Non-pigmented ciliary epithelial cell (primary cell): ENCODE results near the gene KIF13A.
"Not testable (repeated sequence)": the region's sequence is repeated elsewhere in the genome, so short reads cannot be mapped to it uniquely, and the experiment has no call there.

Experiments
- DNase-seq: peaks from one replicate; pipeline ENCODE4 v3.0.0-alpha.2; 2010; ENCODE audit warnings: low read depth

Gene KIF13A

GRCh38 chr6:17968876-17969275 lies 18.6 kb downstream of the KIF13A start:
- no peak for DNase-seq

- DNase-seq: no peak
Observed at GRCh38 chr6:17967668-17968518, 19.5 kb downstream of the KIF13A start.

- DNase-seq: no peak
Observed at GRCh38 chr6:17966451-17966850, 21.0 kb downstream of the KIF13A start.

- DNase-seq: no peak
Observed at GRCh38 chr6:17965397-17965796, 22.0 kb downstream of the KIF13A start.

- no peak for DNase-seq
Observed at GRCh38 chr6:17964633-17965032, 22.8 kb downstream of the KIF13A start.

GRCh38 chr6:17962436-17963031 lies 24.9 kb downstream of the KIF13A start:
- peak; percentile 91 for DNase-seq

GRCh38 chr6:17959302-17959701 lies 28.1 kb downstream of the KIF13A start:
- DNase-seq: no peak

- DNase-seq: no peak
Observed at GRCh38 chr6:17957904-17958620, 29.4 kb downstream of the KIF13A start.

- no peak for DNase-seq
Observed at GRCh38 chr6:17957498-17957897, 29.9 kb downstream of the KIF13A start.

- DNase-seq: no peak
Observed at GRCh38 chr6:17957086-17957485, 30.3 kb downstream of the KIF13A start.

GRCh38 chr6:17950095-17950494 lies 37.3 kb downstream of the KIF13A start:
- no peak for DNase-seq

GRCh38 chr6:17949168-17949567 lies 38.3 kb downstream of the KIF13A start:
- no peak for DNase-seq

GRCh38 chr6:17948725-17949124 lies 38.7 kb downstream of the KIF13A start:
- DNase-seq: no peak

- DNase-seq: not testable (repeated sequence)
Observed at GRCh38 chr6:17947574-17947973, 39.9 kb downstream of the KIF13A start.

GRCh38 chr6:17945575-17945974 lies 41.9 kb downstream of the KIF13A start:
- DNase-seq: no peak

- no peak for DNase-seq
Observed at GRCh38 chr6:17945111-17945510, 42.3 kb downstream of the KIF13A start.

- DNase-seq: no peak
Observed at GRCh38 chr6:17941318-17941717, 46.1 kb downstream of the KIF13A start.

- DNase-seq: no peak
Observed at GRCh38 chr6:17940151-17940792, 47.2 kb downstream of the KIF13A start.

GRCh38 chr6:17938901-17939300 lies 48.5 kb downstream of the KIF13A start:
- no peak for DNase-seq

- DNase-seq: no peak
Observed at GRCh38 chr6:17935188-17936149, 52.0 kb downstream of the KIF13A start.

GRCh38 chr6:17933716-17934115 lies 53.7 kb downstream of the KIF13A start:
- DNase-seq: no peak
